GM23248 (cell line): ENCODE data around the gene KCNMB3. TPM values are rescaled to one million over a fixed set of nuclear protein-coding genes. Genes with fewer than 3 reads are reported as not detected.

ENCODE experiments used
- DNase-seq: peaks from one replicate; pipeline ENCODE4 v3.0.0-alpha.2; 2015
- H2AFZ ChIP-seq: fragments of 200-600 bp; sonication (generic); 2 replicates; pipeline ENCODE4 v1.6.1; 2016; ENCODE audit warnings: antibody characterized with exemption
- H3F3A ChIP-seq: fragments of 200-600 bp; sonication (generic); 2 replicates; pipeline ENCODE4 v1.6.1; 2016; ENCODE audit warnings: mild to moderate bottlenecking, antibody characterized with exemption, mixed run types; ENCODE audit not compliant: insufficient read depth
- H3K27ac ChIP-seq: fragments of 200-600 bp; sonication (generic); 2 replicates; pipeline ENCODE4 v1.5.1; 2016; ENCODE audit warnings: mild to moderate bottlenecking
- H3K27me3 ChIP-seq: fragments of 200-600 bp; sonication (generic); replicated peaks from 2 replicates; pipeline ENCODE4 v1.6.1; 2016; ENCODE audit warnings: mild to moderate bottlenecking; ENCODE audit not compliant: insufficient read depth
- H3K36me3 ChIP-seq: fragments of 200-600 bp; sonication (generic); 2 replicates; pipeline ENCODE4 v1.6.1; 2016; ENCODE audit warnings: low read depth, mild to moderate bottlenecking
- H3K4me1 ChIP-seq: fragments of 200-600 bp; sonication (generic); 2 replicates; pipeline ENCODE4 v1.6.1; 2016; ENCODE audit warnings: mild to moderate bottlenecking; ENCODE audit not compliant: insufficient read depth
- H3K4me2 ChIP-seq: fragments of 200-600 bp; sonication (generic); one replicate; pipeline ENCODE4 v1.6.1; 2016; ENCODE audit warnings: mild to moderate bottlenecking; ENCODE audit not compliant: unreplicated experiment
- H3K4me3 ChIP-seq: fragments of 200-600 bp; sonication (generic); 2 replicates; pipeline ENCODE4 v1.5.1; 2016; ENCODE audit warnings: mild to moderate bottlenecking
- H3K79me2 ChIP-seq: fragments of 200-600 bp; sonication (generic); 2 replicates; pipeline ENCODE4 v1.6.1; 2016; ENCODE audit warnings: mild to moderate bottlenecking; ENCODE audit not compliant: insufficient read depth
- H3K9ac ChIP-seq: fragments of 200-600 bp; sonication (generic); 2 replicates; pipeline ENCODE4 v1.6.1; 2016; ENCODE audit warnings: mild to moderate bottlenecking
- H3K9me2 ChIP-seq: fragments of 200-600 bp; sonication (generic); 2 replicates; pipeline ENCODE4 v1.6.1; 2016; ENCODE audit warnings: mixed run types, mild to moderate bottlenecking, moderate library complexity; ENCODE audit not compliant: insufficient read depth
- H3K9me3 ChIP-seq: fragments of 200-600 bp; sonication (generic); one replicate; pipeline ENCODE4 v1.6.1; 2017; ENCODE audit warnings: low read depth
- H4K20me1 ChIP-seq: fragments of 200-600 bp; sonication (generic); 2 replicates; pipeline ENCODE4 v1.6.0; 2016; ENCODE audit not compliant: insufficient read depth
- EZH2 ChIP-seq: fragments of 200-600 bp; sonication (generic); IDR thresholded peaks from 2 replicates; pipeline ENCODE4 v1.6.1; 2018; ENCODE audit warnings: antibody characterized with exemption, mild to moderate bottlenecking; ENCODE audit not compliant: insufficient read depth, poor library complexity, severe bottlenecking
- EZH2phosphoT487 ChIP-seq: fragments of 200-600 bp; sonication (generic); IDR thresholded peaks from 2 replicates; pipeline ENCODE4 v1.6.1; 2018; ENCODE audit warnings: antibody characterized with exemption, moderate library complexity, mild to moderate bottlenecking, low read depth; ENCODE audit not compliant: insufficient read depth
- WGBS, 2 experiments: methylation state at CpG; one replicate each; pipeline ENCODE4 v1.1.6; 2015 to 2017; ENCODE audit warnings: low lambda C conversion rate in 2 of 2, low coverage in 1 of 2; ENCODE audit errors: missing lambda C conversion rate in 2 of 2; 5-methylcytosine and 5-hydroxymethylcytosine counted together
- in situ Hi-C: fragments of 300-500 bp; cut with MboI; formaldehyde crosslinking; loops from 2 replicates; pipeline ENCODE4 v1.15.0; 2020
- polyA plus RNA-seq: library from polyadenylated mRNA; unstranded; fragments of >200 nt; fragmentation: Nextera tagmentation; extraction: Ambion mirVana; gene quantifications from 2 replicates; pipeline ENCODE4 v1.2.1, GENCODE V29; 2016
- total RNA-seq: library from RNA; depleted of rRNA; stranded (reverse); fragments of >200 nt; shearing (Covaris generic); gene quantifications from 2 replicates; pipeline ENCODE4 v1.2.3, GENCODE V29; 2014; rRNA removed

KCNMB3 gene
- total and polyA plus RNA-seq, 2 experiments from 2014 or later, result 0.50 to 0.54 TPM

- Histone ChIP-seq H3K79me2 (peaks cover 76% of the 10 kb centered on the region), H3K27ac (no peak overlapping the region), H3K9me2 (no peaks in the 10 kb centered on the region), H3F3A (peaks cover 6% of the 10 kb centered on the region), H4K20me1 (peaks cover 17% of the 10 kb centered on the region), H3K36me3 (peaks cover 13% of the 10 kb centered on the region), H3K4me2 (peak overlapping the region; percentile 35), H3K9ac (no peak overlapping the region), H3K4me1 (peaks cover 14% of the 10 kb centered on the region), H3K4me3 (no peak overlapping the region), H3K9me3 (no peaks in the 10 kb centered on the region), H2AFZ (no peak overlapping the region), H3K27me3 (no peaks in the 10 kb centered on the region)
- no peak for DNase-seq
- no peak for TF ChIP-seq EZH2phosphoT487
- no peak for TF ChIP-seq EZH2
- in situ Hi-C loops, result no loop called here
- WGBS, 2 experiments, result 97 to 100% methylated on average over 4 of the region's 4 CpGs
These were observed 54.2 kb downstream of the KCNMB3 start for GRCh38 chr3:179196700-179197099.

GRCh38 chr3:179196098-179196497, 54.8 kb downstream of the KCNMB3 start:
- no peaks in the 10 kb centered on the region for H3K27me3 ChIP-seq
- H3K9ac ChIP-seq, result no peak overlapping the region
- peaks cover 82% of the 10 kb centered on the region for H3K79me2 ChIP-seq
- DNase-seq, result peak; percentile 70
- no peak overlapping the region for H3K4me3 ChIP-seq
- in situ Hi-C loops, result no loop called here
- H3K9me2 ChIP-seq, result no peaks in the 10 kb centered on the region
- peaks cover 12% of the 10 kb centered on the region for H3K36me3 ChIP-seq
- 0 to 2% methylated on average over 1 of the region's 1 CpG for WGBS, 2 experiments
- H3K9me3 ChIP-seq, result no peaks in the 10 kb centered on the region
- peaks cover 6% of the 10 kb centered on the region for H3F3A ChIP-seq
- peaks cover 14% of the 10 kb centered on the region for H3K4me1 ChIP-seq
- peak overlapping the region; percentile 35 for H3K4me2 ChIP-seq
- no peak overlapping the region for H2AFZ ChIP-seq
- H3K27ac ChIP-seq, result no peak overlapping the region
- peaks cover 17% of the 10 kb centered on the region for H4K20me1 ChIP-seq
- TF ChIP-seq EZH2phosphoT487, result peak; percentile 78; the same call in 1 of the 2 replicates
- TF ChIP-seq EZH2, result no peak

GRCh38 chr3:179194931-179195330, 56.0 kb downstream of the KCNMB3 start:
- H3K9ac ChIP-seq, result no peak overlapping the region
- no peak for DNase-seq
- H3K27me3 ChIP-seq, result no peaks in the 10 kb centered on the region
- H3K27ac ChIP-seq, result no peak overlapping the region
- H3F3A ChIP-seq, result peaks cover 6% of the 10 kb centered on the region
- 90 to 92% methylated on average over 4 of the region's 4 CpGs for WGBS, 2 experiments
- in situ Hi-C loops, result no loop called here
- peaks cover 4% of the 10 kb centered on the region; the same call in 1 of the 2 replicates for H3K36me3 ChIP-seq
- H3K4me3 ChIP-seq, result no peak overlapping the region
- peaks cover 21% of the 10 kb centered on the region for H4K20me1 ChIP-seq
- H3K79me2 ChIP-seq, result peaks cover 90% of the 10 kb centered on the region
- H2AFZ ChIP-seq, result no peak overlapping the region
- H3K4me1 ChIP-seq, result peaks cover 17% of the 10 kb centered on the region
- H3K9me2 ChIP-seq, result no peaks in the 10 kb centered on the region
- no peak for TF ChIP-seq EZH2
- no peak for TF ChIP-seq EZH2phosphoT487
- H3K4me2 ChIP-seq, result no peak overlapping the region
- no peaks in the 10 kb centered on the region for H3K9me3 ChIP-seq

Other genes starting within 250 kb of the KCNMB3 start
- gene ZMAT3, start 179.3 kb downstream of the KCNMB3 start, total RNA-seq, result 23.6 and 24.8 TPM in 2 replicates
- 37.8 and 40.1 TPM in 2 replicates for gene ZMAT3, start 179.3 kb downstream of the KCNMB3 start, polyA plus RNA-seq
- 22.5 and 23.8 TPM in 2 replicates for gene PIK3CA, start 102.8 kb downstream of the KCNMB3 start, total RNA-seq
- 8.3 and 8.5 TPM in 2 replicates for gene PIK3CA, start 102.8 kb downstream of the KCNMB3 start, polyA plus RNA-seq
- 68.0 and 76.9 TPM in 2 replicates for gene ZNF639, start 71.9 kb upstream of the KCNMB3 start, total RNA-seq
- 26.8 and 27.9 TPM in 2 replicates for gene ZNF639, start 71.9 kb upstream of the KCNMB3 start, polyA plus RNA-seq
- 44.7 and 54.9 TPM in 2 replicates for gene MFN1, start 96.6 kb upstream of the KCNMB3 start, total RNA-seq
- 19.1 and 22.2 TPM in 2 replicates for gene MFN1, start 96.6 kb upstream of the KCNMB3 start, polyA plus RNA-seq
- gene GNB4, start 200.4 kb upstream of the KCNMB3 start, total RNA-seq, result 84.7 and 88.1 TPM in 2 replicates
- gene GNB4, start 200.4 kb upstream of the KCNMB3 start, polyA plus RNA-seq, result 42.3 and 47.3 TPM in 2 replicates